Epithelial cell of proximal tubule (primary cell): ENCODE measurements around the gene FHL5. TPM values are rescaled to one million over a fixed set of nuclear protein-coding genes. Genes with fewer than 3 reads are reported as not detected.
A peak's percentile ranks its signal among the peaks of the same experiment; 100 is the strongest.

ENCODE experiments used
- DNase-seq: peaks from one replicate; pipeline ENCODE4 v3.0.0-alpha.2; 2011; ENCODE audit warnings: low read depth
- H3K4me3 ChIP-seq: 2 replicates; pipeline ENCODE4 v1.5.1; 2011; ENCODE audit warnings: low read depth, mild to moderate bottlenecking, low read length
- CTCF ChIP-seq: conservative IDR thresholded peaks from 2 replicates; pipeline ENCODE4 v1.5.1; 2012; ENCODE audit warnings: low read depth, mild to moderate bottlenecking, low read length
- total RNA-seq: library from RNA; depleted of rRNA; stranded (reverse); fragments of >200 nt; gene quantifications from 2 replicates; pipeline ENCODE4 v1.2.3, GENCODE V29; 2015

FHL5 gene, protein sequence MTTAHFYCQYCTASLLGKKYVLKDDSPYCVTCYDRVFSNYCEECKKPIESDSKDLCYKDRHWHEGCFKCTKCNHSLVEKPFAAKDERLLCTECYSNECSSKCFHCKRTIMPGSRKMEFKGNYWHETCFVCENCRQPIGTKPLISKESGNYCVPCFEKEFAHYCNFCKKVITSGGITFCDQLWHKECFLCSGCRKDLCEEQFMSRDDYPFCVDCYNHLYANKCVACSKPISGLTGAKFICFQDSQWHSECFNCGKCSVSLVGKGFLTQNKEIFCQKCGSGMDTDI
- total RNA-seq = not detected in 2 replicates

DNA sequence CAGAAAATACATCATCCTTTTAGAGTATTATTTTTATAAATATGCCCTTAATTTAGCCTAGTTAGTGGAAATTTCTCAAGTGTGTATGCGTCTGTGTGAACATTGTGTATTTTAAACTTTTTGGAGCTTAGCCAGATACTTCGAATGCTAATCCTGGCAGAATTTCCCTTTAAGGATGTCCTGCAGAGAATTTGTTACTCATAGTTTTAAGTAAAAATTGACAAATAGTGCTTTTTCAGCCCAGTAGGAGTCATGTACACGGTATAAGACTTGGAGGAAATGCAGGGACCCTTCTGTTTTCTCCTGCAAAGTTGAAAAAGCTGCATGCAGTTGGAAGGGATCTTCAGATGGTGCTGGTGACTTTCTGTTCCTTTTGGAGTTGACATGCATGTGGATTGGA lies at the start of gene FHL5:
TSS of gene FHL5 (plus strand) at position 243 of the 400 bp plus-strand sequence. CDS start 40,486 bp downstream, outside the sequence.
- DNase-seq = no peak
- H3K4me3 ChIP-seq = no peak within 1 kb of the TSS
- no peak for TF ChIP-seq CTCF

- H3K4me3 ChIP-seq = peak overlapping the region; percentile 95
- no peak for DNase-seq
- TF ChIP-seq CTCF = no peak
These were observed 42.5 kb upstream of the FHL5 start for GRCh38 chr6:96520171-96521115.

DNA sequence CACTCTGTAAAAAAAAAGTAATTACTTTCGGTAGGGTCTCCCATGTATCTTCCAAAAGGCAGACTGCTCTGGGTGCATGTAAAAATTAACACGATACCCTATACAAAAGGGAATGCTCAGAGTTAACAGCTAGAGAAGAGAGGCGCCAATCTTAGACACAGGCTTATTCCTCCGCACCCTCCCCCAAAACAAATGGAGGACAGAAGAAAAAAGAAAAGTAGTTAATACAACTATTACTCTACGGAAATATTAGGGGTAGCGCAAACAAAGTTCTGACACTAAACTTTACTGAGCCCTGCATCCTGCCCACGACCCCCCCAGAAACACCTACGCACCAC lies 41.7 kb upstream of the FHL5 start:
- peak overlapping the region; percentile 95 for H3K4me3 ChIP-seq
- no peak for DNase-seq
- no peak for TF ChIP-seq CTCF

GRCh38 chr6:96521644-96522464 lies 41.1 kb upstream of the FHL5 start, which contains the start of gene UFL1:
Gene UFL1 (plus strand): TSS chr6:96521806. CDS start chr6:96521874, 68 bp downstream.
- peak within 1 kb of the TSS; percentile 95 for H3K4me3 ChIP-seq
- no peak for TF ChIP-seq CTCF
- peak; percentile 31 for DNase-seq

DNA sequence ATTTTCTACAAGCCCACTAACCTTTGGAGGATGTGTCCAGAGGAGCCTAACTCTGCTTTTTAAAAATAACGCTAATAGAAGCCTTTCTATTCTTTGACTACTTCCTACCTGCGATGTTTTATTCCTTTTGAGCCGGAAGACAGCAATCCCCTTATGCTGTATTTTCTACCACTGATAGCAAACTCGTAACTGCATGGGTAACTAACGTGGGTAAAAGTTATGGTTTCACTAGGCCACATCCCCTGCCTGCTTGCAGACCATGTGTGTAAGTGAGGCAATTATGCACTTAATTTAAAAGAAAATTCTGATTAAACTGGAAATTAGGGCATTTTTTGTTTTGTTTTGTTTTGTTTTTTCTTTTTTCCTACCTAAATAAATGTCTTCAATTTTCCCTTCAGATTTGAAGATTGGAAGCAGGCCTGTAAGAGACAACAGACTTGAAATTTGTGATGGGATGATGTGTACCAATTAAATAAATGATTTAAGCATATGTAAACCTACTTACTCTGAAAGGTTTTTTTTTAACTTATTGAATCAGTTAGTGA lies 40.4 kb upstream of the FHL5 start:
- no peak for DNase-seq
- TF ChIP-seq CTCF = no peak
- H3K4me3 ChIP-seq = peak overlapping the region; percentile 95

GRCh38 chr6:96528193-96528592 lies 34.7 kb upstream of the FHL5 start:
- no peak overlapping the region for H3K4me3 ChIP-seq
- TF ChIP-seq CTCF = no peak
- DNase-seq = no peak
